HEK293 (cell line): Measurements from ENCODE around the gene DEAF1.

ENCODE experiments used
- CTCF ChIP-seq: fragments of 450-650 bp; formaldehyde crosslinking; IDR thresholded peaks from 2 replicates; pipeline ENCODE4 v1.5.1; 2016; ENCODE audit warnings: missing biosample characterization, missing genetic modification characterization
- KLF1 ChIP-seq: fragments of 450-650 bp; formaldehyde crosslinking; IDR thresholded peaks from 2 replicates; pipeline ENCODE4 v1.5.1; 2016; ENCODE audit warnings: missing biosample characterization, missing genetic modification characterization
- PRDM1 ChIP-seq: fragments of 450-650 bp; formaldehyde crosslinking; IDR thresholded peaks from 2 replicates; pipeline ENCODE4; 2016; ENCODE audit warnings: missing biosample characterization, missing genetic modification characterization
- YY1 ChIP-seq: fragments of 450-650 bp; formaldehyde crosslinking; IDR thresholded peaks from 2 replicates; pipeline ENCODE4 v1.5.1; 2018; ENCODE audit warnings: missing biosample characterization, missing genetic modification characterization
- ZNF121 ChIP-seq: fragments of 450-650 bp; formaldehyde crosslinking; IDR thresholded peaks from 2 replicates; pipeline ENCODE4 v1.5.1; 2016; ENCODE audit warnings: missing biosample characterization, missing genetic modification characterization
- ZNF518A ChIP-seq: fragments of 450-650 bp; formaldehyde crosslinking; conservative IDR thresholded peaks from 2 replicates; pipeline ENCODE4 v1.5.1; 2016; ENCODE audit warnings: low read depth, missing biosample characterization, missing genetic modification characterization
- ZNF747 ChIP-seq: fragments of 450-650 bp; formaldehyde crosslinking; IDR thresholded peaks from 2 replicates; pipeline ENCODE4 v1.5.1; 2016; ENCODE audit warnings: missing biosample characterization, missing genetic modification characterization
- ZNF76 ChIP-seq: fragments of 450-650 bp; formaldehyde crosslinking; IDR thresholded peaks from 2 replicates; pipeline ENCODE4; 2016; ENCODE audit warnings: low read depth, missing biosample characterization, missing genetic modification characterization, borderline replicate concordance
- TF ChIP-seq, protein P1 (sequence below): fragments of 450-650 bp; formaldehyde crosslinking; IDR thresholded peaks from 2 replicates; pipeline ENCODE4 v1.5.1; 2016; ENCODE audit warnings: missing biosample characterization, missing genetic modification characterization, borderline replicate concordance
- TF ChIP-seq, protein P2 (sequence below): fragments of 450-650 bp; formaldehyde crosslinking; IDR thresholded peaks from 2 replicates; pipeline ENCODE4 v1.5.1; 2017; ENCODE audit warnings: missing biosample characterization, missing genetic modification characterization
- TF ChIP-seq, protein P3 (sequence below): fragments of 450-650 bp; formaldehyde crosslinking; optimal IDR thresholded peaks from 2 replicates; pipeline ENCODE3; 2016; ENCODE audit warnings: missing biosample characterization, mild to moderate bottlenecking, missing genetic modification characterization

DNA sequence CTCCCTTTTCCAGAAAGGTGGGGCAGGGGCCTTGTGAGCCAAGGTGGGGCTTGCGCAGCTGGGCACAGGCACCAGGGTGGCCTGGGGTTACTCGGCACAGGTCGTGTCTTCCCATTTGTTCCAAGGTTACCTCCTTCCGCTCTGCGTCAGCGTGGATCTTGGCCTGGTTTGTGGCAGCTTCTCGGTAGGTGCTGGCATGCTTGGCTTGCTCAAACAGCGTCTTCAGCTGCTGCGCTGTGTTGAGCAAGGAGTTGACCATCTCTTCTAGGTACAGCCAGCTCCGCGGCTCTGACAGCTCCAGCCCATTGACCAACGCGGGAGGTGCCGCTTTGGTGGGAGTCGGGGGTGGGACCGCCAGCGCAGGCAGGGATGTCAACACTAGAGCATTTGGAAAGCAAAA lies 20.6 kb downstream of the DEAF1 start:
- TF ChIP-seq CTCF (tag by site-specific recombination) (no peak), ZNF747 (tag by site-specific recombination) (no peak), ZNF518A (no peak), YY1 (tag by site-specific recombination) (no peak), PRDM1 (tag by site-specific recombination) (no peak), KLF1 (tag by site-specific recombination) (no peak), ZNF76 (tag by site-specific recombination) (no peak), ZNF121 (tag by site-specific recombination) (no peak)
- TF ChIP-seq, protein P1, sequence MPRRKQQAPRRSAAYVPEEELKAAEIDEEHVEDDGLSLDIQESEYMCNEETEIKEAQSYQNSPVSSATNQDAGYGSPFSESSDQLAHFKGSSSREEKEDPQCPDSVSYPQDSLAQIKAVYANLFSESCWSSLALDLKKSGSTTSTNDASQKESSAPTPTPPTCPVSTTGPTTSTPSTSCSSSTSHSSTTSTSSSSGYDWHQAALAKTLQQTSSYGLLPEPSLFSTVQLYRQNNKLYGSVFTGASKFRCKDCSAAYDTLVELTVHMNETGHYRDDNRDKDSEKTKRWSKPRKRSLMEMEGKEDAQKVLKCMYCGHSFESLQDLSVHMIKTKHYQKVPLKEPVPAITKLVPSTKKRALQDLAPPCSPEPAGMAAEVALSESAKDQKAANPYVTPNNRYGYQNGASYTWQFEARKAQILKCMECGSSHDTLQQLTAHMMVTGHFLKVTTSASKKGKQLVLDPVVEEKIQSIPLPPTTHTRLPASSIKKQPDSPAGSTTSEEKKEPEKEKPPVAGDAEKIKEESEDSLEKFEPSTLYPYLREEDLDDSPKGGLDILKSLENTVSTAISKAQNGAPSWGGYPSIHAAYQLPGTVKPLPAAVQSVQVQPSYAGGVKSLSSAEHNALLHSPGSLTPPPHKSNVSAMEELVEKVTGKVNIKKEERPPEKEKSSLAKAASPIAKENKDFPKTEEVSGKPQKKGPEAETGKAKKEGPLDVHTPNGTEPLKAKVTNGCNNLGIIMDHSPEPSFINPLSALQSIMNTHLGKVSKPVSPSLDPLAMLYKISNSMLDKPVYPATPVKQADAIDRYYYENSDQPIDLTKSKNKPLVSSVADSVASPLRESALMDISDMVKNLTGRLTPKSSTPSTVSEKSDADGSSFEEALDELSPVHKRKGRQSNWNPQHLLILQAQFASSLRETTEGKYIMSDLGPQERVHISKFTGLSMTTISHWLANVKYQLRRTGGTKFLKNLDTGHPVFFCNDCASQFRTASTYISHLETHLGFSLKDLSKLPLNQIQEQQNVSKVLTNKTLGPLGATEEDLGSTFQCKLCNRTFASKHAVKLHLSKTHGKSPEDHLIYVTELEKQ (tag by site-specific recombination): no peak
- TF ChIP-seq, protein P2, sequence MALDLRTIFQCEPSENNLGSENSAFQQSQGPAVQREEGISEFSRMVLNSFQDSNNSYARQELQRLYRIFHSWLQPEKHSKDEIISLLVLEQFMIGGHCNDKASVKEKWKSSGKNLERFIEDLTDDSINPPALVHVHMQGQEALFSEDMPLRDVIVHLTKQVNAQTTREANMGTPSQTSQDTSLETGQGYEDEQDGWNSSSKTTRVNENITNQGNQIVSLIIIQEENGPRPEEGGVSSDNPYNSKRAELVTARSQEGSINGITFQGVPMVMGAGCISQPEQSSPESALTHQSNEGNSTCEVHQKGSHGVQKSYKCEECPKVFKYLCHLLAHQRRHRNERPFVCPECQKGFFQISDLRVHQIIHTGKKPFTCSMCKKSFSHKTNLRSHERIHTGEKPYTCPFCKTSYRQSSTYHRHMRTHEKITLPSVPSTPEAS: no peak
- TF ChIP-seq, protein P3, sequence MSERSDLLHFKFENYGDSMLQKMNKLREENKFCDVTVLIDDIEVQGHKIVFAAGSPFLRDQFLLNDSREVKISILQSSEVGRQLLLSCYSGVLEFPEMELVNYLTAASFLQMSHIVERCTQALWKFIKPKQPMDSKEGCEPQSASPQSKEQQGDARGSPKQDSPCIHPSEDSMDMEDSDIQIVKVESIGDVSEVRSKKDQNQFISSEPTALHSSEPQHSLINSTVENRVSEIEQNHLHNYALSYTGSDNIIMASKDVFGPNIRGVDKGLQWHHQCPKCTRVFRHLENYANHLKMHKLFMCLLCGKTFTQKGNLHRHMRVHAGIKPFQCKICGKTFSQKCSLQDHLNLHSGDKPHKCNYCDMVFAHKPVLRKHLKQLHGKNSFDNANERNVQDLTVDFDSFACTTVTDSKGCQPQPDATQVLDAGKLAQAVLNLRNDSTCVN: no peak
